IPS-20b (cell line): ENCODE data around the gene TMEM232.
"Not testable (repeated sequence)": the region's sequence is repeated elsewhere in the genome, so short reads cannot be mapped to it uniquely, and the experiment has no call there.

Experiments
- H3K27ac ChIP-seq: one replicate; pipeline ENCODE4 v1.5.1; 2013; ENCODE audit warnings: low read length
- H3K27me3 ChIP-seq: 2 replicates; pipeline ENCODE4 v1.6.1; 2013; ENCODE audit warnings: mild to moderate bottlenecking, low read length, inconsistent platforms; ENCODE audit not compliant: insufficient read depth
- H3K36me3 ChIP-seq: 2 replicates; pipeline ENCODE4 v1.6.1; 2013; ENCODE audit warnings: low read depth, mild to moderate bottlenecking, inconsistent platforms, low read length, moderate library complexity; ENCODE audit not compliant: insufficient read depth
- H3K4me1 ChIP-seq: 2 replicates; pipeline ENCODE4 v1.6.1; 2013; ENCODE audit warnings: mild to moderate bottlenecking, control low read depth, inconsistent platforms, low read length, moderate library complexity; ENCODE audit not compliant: insufficient read depth
- H3K4me3 ChIP-seq: 2 replicates; pipeline ENCODE4 v1.5.1; 2013; ENCODE audit warnings: mild to moderate bottlenecking, low read length, inconsistent platforms
- H3K9ac ChIP-seq: 2 replicates; pipeline ENCODE4 v1.6.1; 2013; ENCODE audit warnings: low read depth, mild to moderate bottlenecking, inconsistent platforms, low read length, moderate library complexity
- H3K9me3 ChIP-seq: 2 replicates; pipeline ENCODE4 v1.6.1; 2013; ENCODE audit warnings: mild to moderate bottlenecking, low read depth, low read length, inconsistent platforms; ENCODE audit not compliant: insufficient read depth

Gene TMEM232

GRCh38 chr5:110703481-110703880, 23.0 kb downstream of the TMEM232 start:
- H3K27ac ChIP-seq: no peak overlapping the region
- no peaks in the 10 kb centered on the region for H3K9me3 ChIP-seq
- H3K4me3 ChIP-seq: no peak overlapping the region
- H3K27me3 ChIP-seq: no peaks in the 10 kb centered on the region
- no peaks in the 10 kb centered on the region for H3K36me3 ChIP-seq
- H3K4me1 ChIP-seq: no peaks in the 10 kb centered on the region
- no peak overlapping the region for H3K9ac ChIP-seq

- no peaks in the 10 kb centered on the region for H3K36me3 ChIP-seq
- H3K9ac ChIP-seq: no peak overlapping the region
- H3K4me3 ChIP-seq: no peak overlapping the region
- no peaks in the 10 kb centered on the region for H3K9me3 ChIP-seq
- no peaks in the 10 kb centered on the region for H3K4me1 ChIP-seq
- no peak overlapping the region for H3K27ac ChIP-seq
- no peaks in the 10 kb centered on the region for H3K27me3 ChIP-seq
These were observed 23.8 kb downstream of the TMEM232 start for GRCh38 chr5:110702704-110703103.

- Histone ChIP-seq H3K9ac (no peak overlapping the region), H3K4me1 (no peaks in the 10 kb centered on the region), H3K36me3 (no peaks in the 10 kb centered on the region), H3K9me3 (no peaks in the 10 kb centered on the region), H3K27ac (no peak overlapping the region), H3K4me3 (no peak overlapping the region), H3K27me3 (no peaks in the 10 kb centered on the region)
These were observed 24.2 kb downstream of the TMEM232 start for GRCh38 chr5:110702300-110702699.

GRCh38 chr5:110692669-110693068, 33.8 kb downstream of the TMEM232 start:
- not testable (repeated sequence) for H3K9ac ChIP-seq, H3K27ac ChIP-seq, H3K27me3 ChIP-seq, H3K36me3 ChIP-seq, H3K9me3 ChIP-seq, H3K4me1 ChIP-seq, H3K4me3 ChIP-seq

- not testable (repeated sequence) for H3K27me3 ChIP-seq, H3K4me3 ChIP-seq, H3K9me3 ChIP-seq, H3K27ac ChIP-seq, H3K36me3 ChIP-seq, H3K9ac ChIP-seq, H3K4me1 ChIP-seq
These were observed 35.9 kb downstream of the TMEM232 start for GRCh38 chr5:110690587-110690986.

GRCh38 chr5:110687485-110687884, 39.0 kb downstream of the TMEM232 start:
- H3K27me3 ChIP-seq: no peaks in the 10 kb centered on the region
- no peak overlapping the region for H3K4me3 ChIP-seq
- H3K9ac ChIP-seq: no peak overlapping the region
- 0 out of 2 replicates have a peak, but pooled peaks cover 2% of the 10 kb centered on the region for H3K4me1 ChIP-seq
- H3K27ac ChIP-seq: no peak overlapping the region
- no peaks in the 10 kb centered on the region for H3K36me3 ChIP-seq
- no peaks in the 10 kb centered on the region for H3K9me3 ChIP-seq

- H3K9ac ChIP-seq: no peak overlapping the region
- H3K27me3 ChIP-seq: no peaks in the 10 kb centered on the region
- H3K27ac ChIP-seq: no peak overlapping the region
- H3K36me3 ChIP-seq: no peaks in the 10 kb centered on the region
- H3K4me1 ChIP-seq: 0 out of 2 replicates have a peak, but pooled peaks cover 2% of the 10 kb centered on the region
- no peaks in the 10 kb centered on the region for H3K9me3 ChIP-seq
- no peak overlapping the region for H3K4me3 ChIP-seq
These were observed 40.2 kb downstream of the TMEM232 start for GRCh38 chr5:110686270-110686669.

- H3K4me3 ChIP-seq: no peak overlapping the region
- no peaks in the 10 kb centered on the region for H3K4me1 ChIP-seq
- no peak overlapping the region for H3K27ac ChIP-seq
- no peaks in the 10 kb centered on the region for H3K9me3 ChIP-seq
- H3K9ac ChIP-seq: no peak overlapping the region
- no peaks in the 10 kb centered on the region for H3K27me3 ChIP-seq
- H3K36me3 ChIP-seq: no peaks in the 10 kb centered on the region
These were observed 44.5 kb downstream of the TMEM232 start for GRCh38 chr5:110681953-110682352.

- H3K4me3 ChIP-seq: no peak overlapping the region
- no peaks in the 10 kb centered on the region for H3K36me3 ChIP-seq
- no peaks in the 10 kb centered on the region for H3K4me1 ChIP-seq
- H3K9me3 ChIP-seq: no peaks in the 10 kb centered on the region
- no peaks in the 10 kb centered on the region for H3K27me3 ChIP-seq
- H3K9ac ChIP-seq: no peak overlapping the region
- no peak overlapping the region for H3K27ac ChIP-seq
These were observed 45.4 kb downstream of the TMEM232 start for GRCh38 chr5:110681109-110681508.

- H3K4me3 ChIP-seq, H3K9ac ChIP-seq, H3K36me3 ChIP-seq, H3K9me3 ChIP-seq, H3K4me1 ChIP-seq, H3K27me3 ChIP-seq, H3K27ac ChIP-seq: not testable (repeated sequence)
These were observed 49.9 kb downstream of the TMEM232 start for GRCh38 chr5:110676554-110676953.

- H3K27ac ChIP-seq: no peak overlapping the region
- no peaks in the 10 kb centered on the region for H3K36me3 ChIP-seq
- no peak overlapping the region for H3K4me3 ChIP-seq
- no peaks in the 10 kb centered on the region for H3K9me3 ChIP-seq
- no peaks in the 10 kb centered on the region for H3K27me3 ChIP-seq
- H3K9ac ChIP-seq: no peak overlapping the region
- no peaks in the 10 kb centered on the region for H3K4me1 ChIP-seq
These were observed 61.2 kb downstream of the TMEM232 start for GRCh38 chr5:110665184-110665726.

GRCh38 chr5:110663525-110663924, 62.9 kb downstream of the TMEM232 start:
- Histone ChIP-seq H3K9ac (no peak overlapping the region), H3K9me3 (no peaks in the 10 kb centered on the region), H3K36me3 (no peaks in the 10 kb centered on the region), H3K27ac (no peak overlapping the region), H3K4me3 (no peak overlapping the region), H3K27me3 (no peaks in the 10 kb centered on the region), H3K4me1 (peaks cover 3% of the 10 kb centered on the region; the same call in 1 of the 2 replicates)
